Panc1 (cell line): ENCODE results near the gene STKLD1. TPM values are rescaled to one million over a fixed set of nuclear protein-coding genes. Genes with fewer than 3 reads are reported as not detected.
"Not testable (repeated sequence)": the region's sequence is repeated elsewhere in the genome, so short reads cannot be mapped to it uniquely, and the experiment has no call there.

Experiments
- ATAC-seq: fragments of 200-7000 bp; cut with Tn5 transposase; 2 replicates; pipeline ENCODE4 v1.9.1; 2020; ENCODE audit warnings: mild to moderate bottlenecking, moderate library complexity
- BruUV-seq: library from RNA; stranded (reverse); fragments of 400-500 nt; replicated peaks from 2 replicates; lab custom pipeline; 2021; lab: Mats Ljungman, UMichigan
- CTCF ChIA-PET: fragments of 300-600 bp; sonication (Branson Sonifier 250); formaldehyde crosslinking; loops from one replicate; lab custom pipeline; 2022; ENCODE audit warnings: antibody characterized with exemption; lab: Charles Lee
- POLR2A ChIA-PET: fragments of 300-600 bp; sonication (Branson Sonifier 250); formaldehyde crosslinking; loops from one replicate; lab custom pipeline; 2022; ENCODE audit warnings: antibody characterized with exemption; lab: Charles Lee
- DNase-seq: peaks from one replicate; pipeline ENCODE4 v3.0.0-alpha.2; 2010; ENCODE audit warnings: low read depth, low spot score
- H3K27ac ChIP-seq: 2 replicates; pipeline ENCODE4 v1.5.1; 2011; ENCODE audit warnings: mild to moderate bottlenecking, low read length, inconsistent platforms
- H3K27me3 ChIP-seq: fragments of 200-500 bp; sonication (Bioruptor generic); 2 replicates; pipeline ENCODE4 v1.6.0; 2014; ENCODE audit warnings: low read length, inconsistent platforms; ENCODE audit not compliant: control insufficient read depth, insufficient read depth
- H3K36me3 ChIP-seq: fragments of 200-500 bp; sonication (Bioruptor generic); 2 replicates; pipeline ENCODE4 v1.5.1; 2014; ENCODE audit warnings: inconsistent platforms, mild to moderate bottlenecking, low read length, moderate library complexity; ENCODE audit not compliant: control insufficient read depth, insufficient read depth
- H3K4me1 ChIP-seq: 2 replicates; pipeline ENCODE4 v1.5.1; 2011; ENCODE audit warnings: inconsistent platforms, mild to moderate bottlenecking, low read length, moderate library complexity; ENCODE audit not compliant: control insufficient read depth, insufficient read depth
- H3K4me3 ChIP-seq, 2 experiments: 2 replicates each; pipeline ENCODE4 v1.5.1; 2011 to 2012; ENCODE audit warnings: low read depth in 2 of 2, low read length in 2 of 2, mild to moderate bottlenecking in 2 of 2, inconsistent platforms in 1 of 2, moderate library complexity in 1 of 2
- H3K9me3 ChIP-seq: fragments of 200-500 bp; sonication (Bioruptor generic); 2 replicates; pipeline ENCODE4 v1.5.1; 2014; ENCODE audit warnings: low read depth, mild to moderate bottlenecking, inconsistent platforms, low read length, moderate library complexity; ENCODE audit not compliant: control insufficient read depth, insufficient read depth
- CTCF ChIP-seq: fragments of 450-650 bp; IDR thresholded peaks from 2 replicates; pipeline ENCODE4 v1.5.1; 2017; ENCODE audit warnings: mild to moderate bottlenecking
- POLR2AphosphoS5 ChIP-seq: IDR thresholded peaks from 2 replicates; pipeline ENCODE4 v1.6.1; 2012; ENCODE audit warnings: mild to moderate bottlenecking, low read depth, low read length, moderate library complexity
- REST ChIP-seq, 2 experiments: IDR thresholded peaks; 2 replicates each; pipeline ENCODE4 v1.6.1; 2011 to 2012; ENCODE audit warnings: low read depth in 2 of 2, control low read depth in 1 of 2, low read length in 1 of 2, mild to moderate bottlenecking in 1 of 2, moderate library complexity in 1 of 2; ENCODE audit not compliant: insufficient read depth in 1 of 2
- SIN3A ChIP-seq: IDR thresholded peaks from 2 replicates; pipeline ENCODE4 v1.6.1; 2012; ENCODE audit warnings: low read depth, mild to moderate bottlenecking, low read length, moderate library complexity, borderline replicate concordance; ENCODE audit not compliant: insufficient read depth
- TCF7L2 ChIP-seq: IDR thresholded peaks from 2 replicates; pipeline ENCODE4 v1.6.1; 2011; ENCODE audit warnings: mild to moderate bottlenecking, low read depth, low read length, inconsistent platforms
- in situ Hi-C: cut with HindIII; loops from 2 replicates; pipeline ENCODE4 v1.10.0; 2016; ENCODE audit warnings: low sequenced_read_pairs, low pct_unique_long_range_greater_than_20kb
- intact Hi-C: fragments of 100-400 bp; cut with micrococcal nuclease; formaldehyde crosslinking; loops from one replicate; pipeline ENCODE4 v1.10.0; 2022; ENCODE audit not compliant: unreplicated experiment
- total RNA-seq: library from RNA; stranded (reverse); gene quantifications from one replicate; pipeline ENCODE4 v1.2.1, GENCODE V29; 2021; ENCODE audit not compliant: unreplicated experiment

STKLD1 gene
- total RNA-seq, 1 experiment from 2014 or later: 0.74 TPM

GRCh38 chr9:133389562-133389961, 13.4 kb downstream of the STKLD1 start:
- no peak overlapping the region for H3K4me3 ChIP-seq
- intact Hi-C loops (no loop called here), in situ Hi-C loops (no loop called here)
- no peaks in the 10 kb centered on the region for H3K4me1 ChIP-seq
- BruUV-seq: no TSS peak
- CTCF ChIA-PET: no interaction called here
- ATAC-seq (no peak), DNase-seq (no peak)
- POLR2A ChIA-PET: no interaction called here
- no peak overlapping the region for H3K27ac ChIP-seq
- no peaks in the 10 kb centered on the region for H3K36me3 ChIP-seq
- no peaks in the 10 kb centered on the region for H3K9me3 ChIP-seq
- TF ChIP-seq CTCF (no peak), TCF7L2 (no peak), POLR2AphosphoS5 (no peak), REST (IDR thresholded peaks at IDR 0.05; ENCODE audit: insufficient read depth in 1 of 2, low read depth in 2 of 2, low read length in 1 of 2) (no peak), SIN3A (no peak)
- H3K27me3 ChIP-seq: no peaks in the 10 kb centered on the region

- DNase-seq (no peak), ATAC-seq (no peak)
- no peaks in the 10 kb centered on the region for H3K4me1 ChIP-seq
- no peaks in the 10 kb centered on the region for H3K9me3 ChIP-seq
- in situ Hi-C loops: no loop called here
- no peak for TF ChIP-seq SIN3A
- intact Hi-C loops: no loop called here
- POLR2A ChIA-PET: no interaction called here
- H3K27me3 ChIP-seq: no peaks in the 10 kb centered on the region
- no peak overlapping the region for H3K27ac ChIP-seq
- H3K4me3 ChIP-seq: no peak overlapping the region
- CTCF ChIA-PET: no interaction called here
- no peaks in the 10 kb centered on the region for H3K36me3 ChIP-seq
- no TSS peak for BruUV-seq
Measured at GRCh38 chr9:133390713-133391112, 14.5 kb downstream of the STKLD1 start.

- ATAC-seq, H3K4me3 ChIP-seq, H3K4me1 ChIP-seq, H3K27me3 ChIP-seq, CTCF ChIA-PET, H3K27ac ChIP-seq, BruUV-seq, POLR2A ChIA-PET, DNase-seq, in situ Hi-C loops, intact Hi-C loops, H3K36me3 ChIP-seq, H3K9me3 ChIP-seq: not testable (repeated sequence)
Measured at GRCh38 chr9:133391449-133391848, 15.3 kb downstream of the STKLD1 start.

- CTCF ChIA-PET, ATAC-seq, H3K27ac ChIP-seq, BruUV-seq, H3K27me3 ChIP-seq, in situ Hi-C loops, H3K4me1 ChIP-seq, POLR2A ChIA-PET, intact Hi-C loops, H3K4me3 ChIP-seq, H3K36me3 ChIP-seq, DNase-seq, H3K9me3 ChIP-seq: not testable (repeated sequence)
Measured at GRCh38 chr9:133392308-133392707, 16.1 kb downstream of the STKLD1 start.
